ENCODE data around the gene CRNKL1. TPM values are rescaled to one million over a fixed set of nuclear protein-coding genes. Genes with fewer than 3 reads are reported as not detected.
A peak's percentile ranks its signal among the peaks of the same experiment; 100 is the strongest.

The CRNKL1 gene
- polyA plus RNA-seq, 1 donor = 26.3 TPM

GRCh38 chr20:20085071-20085470 lies 32.8 kb upstream of the CRNKL1 start:
- Histone ChIP-seq H3K4me3 (ENCODE audit: low read length) (no peak overlapping the region), H3K27ac (ENCODE audit: low read length) (no peak overlapping the region), H3K36me3 (ENCODE audit: control insufficient read depth, insufficient read depth, low read length) (no peaks in the 10 kb centered on the region), H3K9me3 (ENCODE audit: control insufficient read depth, low read depth, low read length) (no peaks in the 10 kb centered on the region), H3K4me1 (ENCODE audit: control insufficient read depth, insufficient read depth, low read length) (no peaks in the 10 kb centered on the region), H3K27me3 (ENCODE audit: control insufficient read depth, insufficient read depth, low read length) (peaks cover 2% of the 10 kb centered on the region)
- DNase-seq = peak; percentile 16 to 44
- 83% methylated on average over 1 of the region's 9 CpGs for WGBS (ENCODE audit: insufficient coverage, low lambda C conversion rate)

- Histone ChIP-seq H3K9me3 (ENCODE audit: control insufficient read depth, low read depth, low read length) (no peaks in the 10 kb centered on the region), H3K4me3 (ENCODE audit: low read length) (no peak overlapping the region), H3K27ac (ENCODE audit: low read length) (no peak overlapping the region), H3K27me3 (ENCODE audit: control insufficient read depth, insufficient read depth, low read length) (peaks cover 2% of the 10 kb centered on the region), H3K4me1 (ENCODE audit: control insufficient read depth, insufficient read depth, low read length) (no peaks in the 10 kb centered on the region), H3K36me3 (ENCODE audit: control insufficient read depth, insufficient read depth, low read length) (no peaks in the 10 kb centered on the region)
- WGBS (ENCODE audit: insufficient coverage, low lambda C conversion rate) = no CpG with 5 or more reads among the region's 8 CpGs
- DNase-seq = no peak
Observed at GRCh38 chr20:20084296-20084752, 32.1 kb upstream of the CRNKL1 start.

- peak; percentile 22 for DNase-seq
- no CpG with 5 or more reads among the region's 3 CpGs for WGBS (ENCODE audit: insufficient coverage, low lambda C conversion rate)
- H3K9me3 ChIP-seq (ENCODE audit: control insufficient read depth, low read depth, low read length) = no peaks in the 10 kb centered on the region
- no peaks in the 10 kb centered on the region for H3K4me1 ChIP-seq (ENCODE audit: control insufficient read depth, insufficient read depth, low read length)
- no peak overlapping the region for H3K27ac ChIP-seq (ENCODE audit: low read length)
- H3K4me3 ChIP-seq (ENCODE audit: low read length) = no peak overlapping the region
- peaks cover 2% of the 10 kb centered on the region for H3K27me3 ChIP-seq (ENCODE audit: control insufficient read depth, insufficient read depth, low read length)
- H3K36me3 ChIP-seq (ENCODE audit: control insufficient read depth, insufficient read depth, low read length) = no peaks in the 10 kb centered on the region
Observed at GRCh38 chr20:20083807-20084206, 31.5 kb upstream of the CRNKL1 start.

- WGBS (ENCODE audit: insufficient coverage, low lambda C conversion rate) = no CpG with 5 or more reads among the region's 5 CpGs
- no peak overlapping the region for H3K27ac ChIP-seq (ENCODE audit: low read length)
- peaks cover 2% of the 10 kb centered on the region for H3K27me3 ChIP-seq (ENCODE audit: control insufficient read depth, insufficient read depth, low read length)
- DNase-seq = no peak
- H3K4me3 ChIP-seq (ENCODE audit: low read length) = no peak overlapping the region
- no peaks in the 10 kb centered on the region for H3K4me1 ChIP-seq (ENCODE audit: control insufficient read depth, insufficient read depth, low read length)
- H3K36me3 ChIP-seq (ENCODE audit: control insufficient read depth, insufficient read depth, low read length) = no peaks in the 10 kb centered on the region
- no peaks in the 10 kb centered on the region for H3K9me3 ChIP-seq (ENCODE audit: control insufficient read depth, low read depth, low read length)
Observed at GRCh38 chr20:20079102-20079784, 27.0 kb upstream of the CRNKL1 start.

- H3K27ac ChIP-seq (ENCODE audit: low read length) = no peak overlapping the region
- H3K36me3 ChIP-seq (ENCODE audit: control insufficient read depth, insufficient read depth, low read length) = no peaks in the 10 kb centered on the region
- no peaks in the 10 kb centered on the region for H3K4me1 ChIP-seq (ENCODE audit: control insufficient read depth, insufficient read depth, low read length)
- no peak overlapping the region for H3K4me3 ChIP-seq (ENCODE audit: low read length)
- H3K27me3 ChIP-seq (ENCODE audit: control insufficient read depth, insufficient read depth, low read length) = peaks cover 7% of the 10 kb centered on the region
- 74% methylated on average over 2 of the region's 4 CpGs for WGBS (ENCODE audit: insufficient coverage, low lambda C conversion rate)
- DNase-seq = no peak
- H3K9me3 ChIP-seq (ENCODE audit: control insufficient read depth, low read depth, low read length) = no peaks in the 10 kb centered on the region
Observed at GRCh38 chr20:20078041-20078440, 25.8 kb upstream of the CRNKL1 start.

- Histone ChIP-seq H3K4me3 (ENCODE audit: low read length) (no peak overlapping the region), H3K9me3 (ENCODE audit: control insufficient read depth, low read depth, low read length) (no peaks in the 10 kb centered on the region), H3K27me3 (ENCODE audit: control insufficient read depth, insufficient read depth, low read length) (peaks cover 7% of the 10 kb centered on the region), H3K36me3 (ENCODE audit: control insufficient read depth, insufficient read depth, low read length) (no peaks in the 10 kb centered on the region), H3K4me1 (ENCODE audit: control insufficient read depth, insufficient read depth, low read length) (no peaks in the 10 kb centered on the region), H3K27ac (ENCODE audit: low read length) (no peak overlapping the region)
- WGBS (ENCODE audit: insufficient coverage, low lambda C conversion rate) = 100% methylated on average over 1 of the region's 9 CpGs
- no peak for DNase-seq
Observed at GRCh38 chr20:20076297-20077065, 24.2 kb upstream of the CRNKL1 start.

GRCh38 chr20:20075032-20075431 lies 22.8 kb upstream of the CRNKL1 start:
- no peaks in the 10 kb centered on the region for H3K4me1 ChIP-seq (ENCODE audit: control insufficient read depth, insufficient read depth, low read length)
- no peak for DNase-seq
- H3K27ac ChIP-seq (ENCODE audit: low read length) = no peak overlapping the region
- H3K4me3 ChIP-seq (ENCODE audit: low read length) = no peak overlapping the region
- 100% methylated on average over 3 of the region's 4 CpGs for WGBS (ENCODE audit: insufficient coverage, low lambda C conversion rate)
- peaks cover 5% of the 10 kb centered on the region for H3K27me3 ChIP-seq (ENCODE audit: control insufficient read depth, insufficient read depth, low read length)
- H3K9me3 ChIP-seq (ENCODE audit: control insufficient read depth, low read depth, low read length) = no peaks in the 10 kb centered on the region
- no peaks in the 10 kb centered on the region for H3K36me3 ChIP-seq (ENCODE audit: control insufficient read depth, insufficient read depth, low read length)

GRCh38 chr20:20073801-20074371 lies 21.6 kb upstream of the CRNKL1 start:
- no peak for DNase-seq
- no CpG with 5 or more reads among the region's 15 CpGs for WGBS (ENCODE audit: insufficient coverage, low lambda C conversion rate)
- Histone ChIP-seq H3K36me3 (ENCODE audit: control insufficient read depth, insufficient read depth, low read length) (no peaks in the 10 kb centered on the region), H3K4me3 (ENCODE audit: low read length) (no peak overlapping the region), H3K4me1 (ENCODE audit: control insufficient read depth, insufficient read depth, low read length) (no peaks in the 10 kb centered on the region), H3K27me3 (ENCODE audit: control insufficient read depth, insufficient read depth, low read length) (peaks cover 5% of the 10 kb centered on the region), H3K27ac (ENCODE audit: low read length) (no peak overlapping the region), H3K9me3 (ENCODE audit: control insufficient read depth, low read depth, low read length) (no peaks in the 10 kb centered on the region)

- no peak overlapping the region for H3K4me3 ChIP-seq (ENCODE audit: low read length)
Observed at GRCh38 chr20:20070871-20071726, 18.8 kb upstream of the CRNKL1 start.

GRCh38 chr20:20065361-20065760 lies 13.1 kb upstream of the CRNKL1 start:
- no peaks in the 10 kb centered on the region for H3K36me3 ChIP-seq (ENCODE audit: control insufficient read depth, insufficient read depth, low read length)
- no peaks in the 10 kb centered on the region for H3K9me3 ChIP-seq (ENCODE audit: control insufficient read depth, low read depth, low read length)
- no peak for DNase-seq
- no peaks in the 10 kb centered on the region for H3K27me3 ChIP-seq (ENCODE audit: control insufficient read depth, insufficient read depth, low read length)
- 100% methylated on average over 1 of the region's 1 CpG for WGBS (ENCODE audit: insufficient coverage, low lambda C conversion rate)
- no peak overlapping the region for H3K27ac ChIP-seq (ENCODE audit: low read length)
- no peak overlapping the region for H3K4me3 ChIP-seq (ENCODE audit: low read length)
- H3K4me1 ChIP-seq (ENCODE audit: control insufficient read depth, insufficient read depth, low read length) = no peaks in the 10 kb centered on the region

More at GRCh38 chr20:20070871-20071726, 18.8 kb upstream of the CRNKL1 start:
- H3K36me3 ChIP-seq (ENCODE audit: control insufficient read depth, insufficient read depth, low read length) = no peaks in the 10 kb centered on the region
- peak in 1 of 2 donors; percentile 39 for DNase-seq
- H3K27ac ChIP-seq (ENCODE audit: low read length) = no peak overlapping the region
- no peaks in the 10 kb centered on the region for H3K9me3 ChIP-seq (ENCODE audit: control insufficient read depth, low read depth, low read length)
- H3K4me1 ChIP-seq (ENCODE audit: control insufficient read depth, insufficient read depth, low read length) = no peaks in the 10 kb centered on the region
- no CpG with 5 or more reads among the region's 10 CpGs for WGBS (ENCODE audit: insufficient coverage, low lambda C conversion rate)
- peaks cover 5% of the 10 kb centered on the region for H3K27me3 ChIP-seq (ENCODE audit: control insufficient read depth, insufficient read depth, low read length)

Measured in large intestine (tissue), 3 donors.